Thyroid gland (tissue), 4 donors: ENCODE results near the gene GUCY1B1.

Experiments
- POLR2A ChIP-seq, 2 donors: fragments of 450-650 bp; IDR thresholded peaks; one replicate each; pipeline ENCODE4 v1.6.1; 2017; ENCODE audit warnings: antibody characterized with exemption in 2 of 2, mild to moderate bottlenecking in 2 of 2, moderate library complexity in 1 of 2
- TF ChIP-seq, protein P1 (sequence below), 6 experiments: fragments of 200-600 bp in 3 of 6; fragments of 450-650 bp in 3 of 6; sonication (generic) in 3 of 6; IDR thresholded peaks; one replicate each; pipeline ENCODE4 v1.5.1; 2016 to 2019; ENCODE audit warnings: antibody characterized with exemption in 6 of 6, mild to moderate bottlenecking in 2 of 6, inconsistent platforms in 1 of 6, moderate library complexity in 1 of 6

DNA sequence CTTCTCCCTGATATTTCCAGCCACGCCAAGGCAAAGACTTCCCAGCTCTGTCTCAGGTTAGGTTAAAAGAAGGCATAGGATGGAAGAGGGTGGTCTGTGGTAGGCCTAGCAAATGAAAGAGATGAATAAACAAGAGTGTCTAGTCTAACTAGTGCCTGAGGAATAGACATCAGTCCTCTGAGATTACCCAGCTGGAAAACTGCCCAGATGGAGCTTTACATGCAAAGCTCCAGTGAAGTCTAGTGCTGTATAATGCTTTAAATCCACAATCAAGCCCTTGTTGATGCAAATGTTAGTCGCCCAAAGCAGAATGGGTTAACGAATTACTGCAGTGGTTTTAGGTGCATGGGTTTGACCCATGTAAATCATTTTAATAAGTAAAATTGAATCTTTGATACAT, 24.8 kb upstream of the GUCY1B1 start:
- TF ChIP-seq, protein P1, sequence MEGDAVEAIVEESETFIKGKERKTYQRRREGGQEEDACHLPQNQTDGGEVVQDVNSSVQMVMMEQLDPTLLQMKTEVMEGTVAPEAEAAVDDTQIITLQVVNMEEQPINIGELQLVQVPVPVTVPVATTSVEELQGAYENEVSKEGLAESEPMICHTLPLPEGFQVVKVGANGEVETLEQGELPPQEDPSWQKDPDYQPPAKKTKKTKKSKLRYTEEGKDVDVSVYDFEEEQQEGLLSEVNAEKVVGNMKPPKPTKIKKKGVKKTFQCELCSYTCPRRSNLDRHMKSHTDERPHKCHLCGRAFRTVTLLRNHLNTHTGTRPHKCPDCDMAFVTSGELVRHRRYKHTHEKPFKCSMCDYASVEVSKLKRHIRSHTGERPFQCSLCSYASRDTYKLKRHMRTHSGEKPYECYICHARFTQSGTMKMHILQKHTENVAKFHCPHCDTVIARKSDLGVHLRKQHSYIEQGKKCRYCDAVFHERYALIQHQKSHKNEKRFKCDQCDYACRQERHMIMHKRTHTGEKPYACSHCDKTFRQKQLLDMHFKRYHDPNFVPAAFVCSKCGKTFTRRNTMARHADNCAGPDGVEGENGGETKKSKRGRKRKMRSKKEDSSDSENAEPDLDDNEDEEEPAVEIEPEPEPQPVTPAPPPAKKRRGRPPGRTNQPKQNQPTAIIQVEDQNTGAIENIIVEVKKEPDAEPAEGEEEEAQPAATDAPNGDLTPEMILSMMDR (IDR thresholded peaks at IDR 0.05) = no peak
- no peak for TF ChIP-seq POLR2A (IDR thresholded peaks at IDR 0.05)
